ENCODE data around the gene FSD2. TPM values are rescaled to one million over a fixed set of nuclear protein-coding genes. Genes with fewer than 3 reads are reported as not detected.

Gene FSD2, protein sequence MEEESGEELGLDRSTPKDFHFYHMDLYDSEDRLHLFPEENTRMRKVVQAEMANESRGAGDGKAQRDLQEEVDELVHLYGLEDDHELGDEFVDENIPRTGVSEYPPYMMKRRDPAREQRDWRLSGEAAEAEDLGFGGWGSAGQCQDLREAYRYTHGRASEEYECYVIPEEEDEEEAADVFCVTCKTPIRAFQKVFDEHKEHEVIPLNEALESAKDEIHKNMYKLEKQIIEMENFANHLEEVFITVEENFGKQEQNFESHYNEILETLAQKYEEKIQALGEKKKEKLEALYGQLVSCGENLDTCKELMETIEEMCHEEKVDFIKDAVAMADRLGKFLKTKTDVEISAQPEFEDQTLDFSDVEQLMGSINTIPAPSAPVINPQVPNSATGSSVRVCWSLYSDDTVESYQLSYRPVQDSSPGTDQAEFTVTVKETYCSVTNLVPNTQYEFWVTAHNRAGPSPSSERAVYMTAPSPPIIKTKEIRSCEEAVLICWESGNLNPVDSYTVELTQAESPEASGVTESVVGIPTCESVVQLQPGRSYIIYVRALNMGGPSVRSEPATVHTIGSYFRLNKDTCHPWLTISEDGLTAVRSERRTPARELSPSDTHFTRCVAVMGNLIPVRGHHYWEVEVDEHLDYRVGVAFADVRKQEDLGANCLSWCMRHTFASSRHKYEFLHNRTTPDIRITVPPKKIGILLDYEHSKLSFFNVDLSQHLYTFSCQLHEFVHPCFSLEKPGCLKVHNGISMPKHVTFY
- total RNA-seq, result 0.13 TPM in 1 of 2 replicates, not detected in the other

- no peaks in the 10 kb centered on the region for H3K27me3 ChIP-seq (ENCODE audit: control insufficient read depth, insufficient read depth, low read length)
- H3K4me3 ChIP-seq (ENCODE audit: low read depth, low read length), result no peak within 1 kb of the TSS
- TF ChIP-seq CTCF (IDR thresholded peaks at IDR 0.05; ENCODE audit: insufficient read depth, low read length, poor library complexity, severe bottlenecking), result no peak
- no peaks in the 10 kb centered on the region for H3K36me3 ChIP-seq (ENCODE audit: control insufficient read depth, insufficient read depth, low read length)
- DNase-seq (ENCODE audit: low read depth), result no peak
Observed at GRCh38 chr15:82805994-82806406, at the start of gene FSD2. TSS of gene FSD2 (minus strand) at chr15:82806069. CDS start at chr15:82787390, 18,679 bp downstream.

GRCh38 chr15:82854554-82854953 lies 48.7 kb upstream of the FSD2 start:
- TF ChIP-seq CTCF (IDR thresholded peaks at IDR 0.05; ENCODE audit: insufficient read depth, low read length, poor library complexity, severe bottlenecking), result no peak
- no peak for DNase-seq (ENCODE audit: low read depth)
- Histone ChIP-seq H3K27me3 (ENCODE audit: control insufficient read depth, insufficient read depth, low read length) (no peaks in the 10 kb centered on the region), H3K36me3 (ENCODE audit: control insufficient read depth, insufficient read depth, low read length) (peaks cover 1% of the 10 kb centered on the region), H3K4me3 (ENCODE audit: low read depth, low read length) (no peak overlapping the region)

DNA sequence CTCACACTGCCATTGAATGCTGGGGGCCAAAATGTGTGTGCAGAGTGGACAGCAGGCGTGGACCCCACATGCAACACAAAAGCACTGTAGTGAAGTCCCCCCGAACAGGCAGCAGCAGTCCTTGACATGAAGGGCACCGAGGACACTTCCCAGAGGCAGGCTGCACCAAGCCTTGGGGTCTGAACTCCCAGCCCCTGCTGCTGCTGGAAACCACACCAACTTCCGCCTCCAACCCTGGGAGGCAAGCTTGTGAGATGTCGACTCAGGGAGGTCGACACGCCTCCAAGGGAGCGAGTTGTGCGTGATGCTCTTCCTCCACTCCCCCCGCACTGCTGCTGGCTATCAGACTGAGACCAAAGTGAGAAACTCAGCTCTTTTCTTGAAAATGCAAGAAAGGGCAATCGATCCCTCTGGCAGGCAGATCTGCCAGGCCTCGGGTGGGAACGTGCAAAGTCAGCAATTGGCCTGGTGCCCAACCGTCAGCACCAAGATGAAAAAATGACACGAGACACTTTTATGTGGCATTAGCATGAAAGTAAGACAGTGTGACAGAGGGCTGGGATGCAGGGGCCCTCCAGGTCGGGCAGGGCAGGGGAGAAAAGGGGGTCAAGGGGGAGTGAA lies 47.2 kb upstream of the FSD2 start:
- no peaks in the 10 kb centered on the region for H3K27me3 ChIP-seq (ENCODE audit: control insufficient read depth, insufficient read depth, low read length)
- peaks cover 1% of the 10 kb centered on the region for H3K36me3 ChIP-seq (ENCODE audit: control insufficient read depth, insufficient read depth, low read length)
- H3K4me3 ChIP-seq (ENCODE audit: low read depth, low read length), result no peak overlapping the region
- TF ChIP-seq CTCF (IDR thresholded peaks at IDR 0.05; ENCODE audit: insufficient read depth, low read length, poor library complexity, severe bottlenecking), result no peak
- no peak for DNase-seq (ENCODE audit: low read depth)

DNA sequence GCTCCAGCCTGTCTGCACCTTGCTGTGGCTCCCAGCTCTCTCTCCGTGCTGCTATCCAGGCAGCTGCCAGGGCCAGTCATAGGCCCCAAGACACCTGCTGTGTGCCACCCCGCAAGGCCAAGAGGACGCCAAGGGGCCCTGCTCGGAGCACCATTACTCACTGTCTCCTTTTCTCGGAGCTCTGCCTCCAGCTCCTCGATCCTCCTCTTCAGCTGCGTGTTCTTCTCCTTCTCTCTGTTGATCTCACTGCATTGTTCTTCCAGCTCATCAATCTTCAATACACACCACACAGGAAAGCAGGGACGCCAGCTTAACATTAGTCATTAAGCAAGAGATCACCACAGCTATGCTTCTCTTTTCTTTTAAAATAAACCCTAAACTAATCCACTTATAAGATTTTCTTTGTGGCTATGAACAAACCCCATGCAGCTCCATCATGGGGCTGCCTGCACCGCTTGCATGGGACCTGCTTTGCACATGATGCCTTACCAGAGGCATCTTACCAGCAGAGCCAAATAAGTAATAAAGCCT lies 46.2 kb upstream of the FSD2 start:
- Histone ChIP-seq H3K4me3 (ENCODE audit: low read depth, low read length) (no peak overlapping the region), H3K36me3 (ENCODE audit: control insufficient read depth, insufficient read depth, low read length) (peaks cover 1% of the 10 kb centered on the region), H3K27me3 (ENCODE audit: control insufficient read depth, insufficient read depth, low read length) (no peaks in the 10 kb centered on the region)
- no peak for TF ChIP-seq CTCF (IDR thresholded peaks at IDR 0.05; ENCODE audit: insufficient read depth, low read length, poor library complexity, severe bottlenecking)
- no peak for DNase-seq (ENCODE audit: low read depth)

GRCh38 chr15:82851306-82851850 lies 45.5 kb upstream of the FSD2 start:
- Histone ChIP-seq H3K4me3 (ENCODE audit: low read depth, low read length) (no peak overlapping the region), H3K36me3 (ENCODE audit: control insufficient read depth, insufficient read depth, low read length) (peaks cover 1% of the 10 kb centered on the region), H3K27me3 (ENCODE audit: control insufficient read depth, insufficient read depth, low read length) (no peaks in the 10 kb centered on the region)
- no peak for DNase-seq (ENCODE audit: low read depth)
- TF ChIP-seq CTCF (IDR thresholded peaks at IDR 0.05; ENCODE audit: insufficient read depth, low read length, poor library complexity, severe bottlenecking), result no peak

All from kidney epithelial cell (primary cell).